Lower lobe of right lung (tissue), 2 donors: ENCODE data around the gene ITGA2. TPM values are rescaled to one million over a fixed set of nuclear protein-coding genes. Genes with fewer than 3 reads are reported as not detected.

Experiments
- ATAC-seq, 2 donors: fragments of 200-7000 bp; cut with Tn5 transposase; one replicate each; pipeline ENCODE4 v1.9.1; 2020 to 2022; ENCODE audit warnings: mild to moderate bottlenecking in 2 of 2, moderate library complexity in 2 of 2
- DNase-seq: peaks from one replicate; pipeline ENCODE4 v3.0.0-alpha.2; 2020
- H3K27ac ChIP-seq: fragments of 200-600 bp; one replicate; pipeline ENCODE4 v1.8.0; 2022
- H3K27me3 ChIP-seq: fragments of 200-600 bp; one replicate; pipeline ENCODE4 v1.8.0; 2022; ENCODE audit warnings: low read depth
- H3K36me3 ChIP-seq: fragments of 200-600 bp; one replicate; pipeline ENCODE4 v1.8.0; 2022; ENCODE audit warnings: mild to moderate bottlenecking
- H3K4me1 ChIP-seq: fragments of 200-600 bp; one replicate; pipeline ENCODE4 v1.8.0; 2022
- H3K4me3 ChIP-seq: fragments of 200-600 bp; one replicate; pipeline ENCODE4 v1.8.0; 2022; ENCODE audit warnings: mild to moderate bottlenecking
- H3K9me3 ChIP-seq: fragments of 200-600 bp; one replicate; pipeline ENCODE4 v1.8.0; 2022
- intact Hi-C: fragments of 100-400 bp; cut with DNase I; formaldehyde crosslinking; loops from one replicate; pipeline ENCODE4 v1.11.0; 2022
- total RNA-seq: library from RNA; stranded (reverse); fragmentation: NEBNext Ultra II Directional; extraction: Animal tissue kit (Norgen Biotek cat#: 25700); gene quantifications from one replicate; pipeline ENCODE4 v1.2.1, GENCODE V29; 2021
- TF ChIP-seq, protein P1 (sequence below): fragments of 200-600 bp; IDR thresholded peaks from one replicate; pipeline ENCODE4 v1.8.0; 2022; ENCODE audit warnings: antibody characterized with exemption, mild to moderate bottlenecking
- donor health status: DM: no; HTN: yes; CAD: no; lungs with severe emphysema.

The ITGA2 gene
- total RNA-seq, 1 donor from 2014 or later: 7.4 TPM

GRCh38 chr5:53053364-53053763, 64.2 kb downstream of the ITGA2 start:
- intact Hi-C loops: no loop called here
- ATAC-seq (no peak), DNase-seq (no peak)
- no peaks in the 10 kb centered on the region for H3K9me3 ChIP-seq
- H3K27me3 ChIP-seq: no peaks in the 10 kb centered on the region
- no peak overlapping the region for H3K4me3 ChIP-seq
- peaks cover 16% of the 10 kb centered on the region for H3K36me3 ChIP-seq
- TF ChIP-seq, protein P1, sequence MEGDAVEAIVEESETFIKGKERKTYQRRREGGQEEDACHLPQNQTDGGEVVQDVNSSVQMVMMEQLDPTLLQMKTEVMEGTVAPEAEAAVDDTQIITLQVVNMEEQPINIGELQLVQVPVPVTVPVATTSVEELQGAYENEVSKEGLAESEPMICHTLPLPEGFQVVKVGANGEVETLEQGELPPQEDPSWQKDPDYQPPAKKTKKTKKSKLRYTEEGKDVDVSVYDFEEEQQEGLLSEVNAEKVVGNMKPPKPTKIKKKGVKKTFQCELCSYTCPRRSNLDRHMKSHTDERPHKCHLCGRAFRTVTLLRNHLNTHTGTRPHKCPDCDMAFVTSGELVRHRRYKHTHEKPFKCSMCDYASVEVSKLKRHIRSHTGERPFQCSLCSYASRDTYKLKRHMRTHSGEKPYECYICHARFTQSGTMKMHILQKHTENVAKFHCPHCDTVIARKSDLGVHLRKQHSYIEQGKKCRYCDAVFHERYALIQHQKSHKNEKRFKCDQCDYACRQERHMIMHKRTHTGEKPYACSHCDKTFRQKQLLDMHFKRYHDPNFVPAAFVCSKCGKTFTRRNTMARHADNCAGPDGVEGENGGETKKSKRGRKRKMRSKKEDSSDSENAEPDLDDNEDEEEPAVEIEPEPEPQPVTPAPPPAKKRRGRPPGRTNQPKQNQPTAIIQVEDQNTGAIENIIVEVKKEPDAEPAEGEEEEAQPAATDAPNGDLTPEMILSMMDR: no peak
- no peaks in the 10 kb centered on the region for H3K4me1 ChIP-seq
- H3K27ac ChIP-seq: no peak overlapping the region

DNA sequence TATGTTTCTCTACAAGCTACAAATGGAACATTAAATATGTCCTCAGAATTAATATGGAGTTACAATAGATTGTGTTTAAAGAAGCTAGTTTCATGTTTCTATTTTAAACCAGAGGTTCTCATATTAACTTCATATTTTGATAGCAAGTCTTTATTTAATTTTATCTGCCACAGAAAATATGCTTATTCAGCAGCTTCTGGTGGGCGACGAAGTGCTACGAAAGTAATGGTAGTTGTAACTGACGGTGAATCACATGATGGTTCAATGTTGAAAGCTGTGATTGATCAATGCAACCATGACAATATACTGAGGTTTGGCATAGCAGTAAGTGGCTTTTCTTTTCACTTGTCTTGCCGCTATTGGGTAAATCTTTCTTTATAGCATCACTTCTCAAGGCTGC, 66.2 kb downstream of the ITGA2 start:
- Histone ChIP-seq H3K36me3 (peaks cover 28% of the 10 kb centered on the region), H3K9me3 (no peaks in the 10 kb centered on the region), H3K27ac (no peak overlapping the region), H3K4me1 (no peaks in the 10 kb centered on the region), H3K4me3 (no peak overlapping the region), H3K27me3 (no peaks in the 10 kb centered on the region)
- ATAC-seq (no peak), DNase-seq (no peak)
- TF ChIP-seq, protein P1: no peak
- intact Hi-C loops: no loop called here

- no peak overlapping the region for H3K4me3 ChIP-seq
- H3K27ac ChIP-seq: no peak overlapping the region
- TF ChIP-seq, protein P1: no peak
- H3K36me3 ChIP-seq: peaks cover 35% of the 10 kb centered on the region
- no peaks in the 10 kb centered on the region for H3K4me1 ChIP-seq
- ATAC-seq (no peak), DNase-seq (no peak)
- H3K9me3 ChIP-seq: no peaks in the 10 kb centered on the region
- H3K27me3 ChIP-seq: no peaks in the 10 kb centered on the region
- intact Hi-C loops: no loop called here
Observed at GRCh38 chr5:53059281-53059680, 70.1 kb downstream of the ITGA2 start.

DNA sequence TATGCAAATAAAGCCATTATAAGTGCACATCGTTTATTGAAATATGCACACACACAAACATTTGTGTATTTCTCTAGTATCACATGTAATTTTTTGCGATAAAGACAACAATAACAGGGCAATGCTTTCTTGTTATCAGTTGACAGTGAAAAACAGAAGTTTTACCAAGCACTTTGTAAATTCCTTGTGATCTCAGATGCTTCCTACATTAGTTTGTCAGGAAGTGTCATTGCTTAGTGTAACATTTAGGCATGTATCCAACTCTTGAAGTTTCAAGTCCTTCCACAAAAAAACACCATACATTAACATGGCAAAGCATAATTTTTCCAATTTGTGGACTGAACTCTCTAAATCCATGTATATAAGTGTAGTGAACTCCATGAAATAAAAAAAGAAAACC, 74.0 kb downstream of the ITGA2 start:
- Histone ChIP-seq H3K27me3 (no peaks in the 10 kb centered on the region), H3K27ac (no peak overlapping the region), H3K36me3 (peaks cover 35% of the 10 kb centered on the region), H3K4me3 (no peak overlapping the region), H3K9me3 (no peaks in the 10 kb centered on the region), H3K4me1 (no peaks in the 10 kb centered on the region)
- no peak for ATAC-seq
- no peak for DNase-seq
- intact Hi-C loops: no loop called here
- TF ChIP-seq, protein P1: no peak

- H3K27me3 ChIP-seq: no peaks in the 10 kb centered on the region
- H3K4me3 ChIP-seq: no peak overlapping the region
- intact Hi-C loops: no loop called here
- H3K4me1 ChIP-seq: no peaks in the 10 kb centered on the region
- peaks cover 28% of the 10 kb centered on the region for H3K36me3 ChIP-seq
- H3K27ac ChIP-seq: no peak overlapping the region
- H3K9me3 ChIP-seq: no peaks in the 10 kb centered on the region
- ATAC-seq (no peak), DNase-seq (no peak)
- TF ChIP-seq, protein P1: no peak
Observed at GRCh38 chr5:53063791-53064190, 74.6 kb downstream of the ITGA2 start.

GRCh38 chr5:53066088-53066487, 76.9 kb downstream of the ITGA2 start:
- intact Hi-C loops: no loop called here
- Histone ChIP-seq H3K4me3 (no peak overlapping the region), H3K36me3 (peaks cover 16% of the 10 kb centered on the region), H3K27me3 (no peaks in the 10 kb centered on the region), H3K4me1 (no peaks in the 10 kb centered on the region), H3K9me3 (no peaks in the 10 kb centered on the region), H3K27ac (no peak overlapping the region)
- TF ChIP-seq, protein P1: no peak
- DNase-seq (no peak), ATAC-seq (no peak)
